Stomach (tissue), 4 donors: ENCODE data around the gene MRPL43.

ENCODE experiments used
- POLR2AphosphoS5 ChIP-seq, 3 donors: sonication (generic); formaldehyde crosslinking; IDR thresholded peaks; one replicate each; pipeline ENCODE4 v1.6.1; 2016; ENCODE audit warnings: antibody characterized with exemption in 3 of 3
- TF ChIP-seq, protein P1 (sequence below), 7 experiments: fragments of 450-650 bp in 4 of 7; fragments of 200-600 bp in 3 of 7; sonication (generic) in 3 of 7; IDR thresholded peaks; one replicate each; pipeline ENCODE4 v1.5.1; 2016 to 2019; ENCODE audit warnings: antibody characterized with exemption in 7 of 7, control low read depth in 2 of 7, mild to moderate bottlenecking in 1 of 7

DNA sequence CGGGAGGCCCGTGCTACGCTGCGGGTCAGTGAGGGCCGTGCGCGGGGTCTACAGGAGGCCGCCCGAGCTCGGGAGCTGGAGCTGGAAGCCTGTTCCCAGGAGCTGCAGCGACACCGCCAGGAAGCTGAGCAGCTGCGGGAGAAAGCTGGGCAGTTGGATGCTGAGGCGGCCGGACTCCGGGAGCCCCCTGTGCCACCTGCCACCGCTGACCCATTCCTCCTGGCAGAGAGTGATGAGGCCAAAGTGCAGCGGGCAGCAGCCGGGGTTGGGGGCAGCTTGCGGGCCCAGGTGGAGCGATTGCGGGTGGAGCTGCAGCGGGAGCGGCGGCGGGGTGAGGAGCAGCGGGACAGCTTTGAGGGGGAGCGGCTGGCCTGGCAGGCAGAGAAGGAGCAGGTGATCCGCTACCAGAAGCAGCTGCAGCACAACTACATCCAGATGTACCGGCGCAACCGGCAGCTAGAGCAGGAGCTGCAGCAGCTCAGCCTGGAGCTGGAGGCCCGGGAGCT lies 19.3 kb upstream of the MRPL43 start:
- TF ChIP-seq, protein P1, sequence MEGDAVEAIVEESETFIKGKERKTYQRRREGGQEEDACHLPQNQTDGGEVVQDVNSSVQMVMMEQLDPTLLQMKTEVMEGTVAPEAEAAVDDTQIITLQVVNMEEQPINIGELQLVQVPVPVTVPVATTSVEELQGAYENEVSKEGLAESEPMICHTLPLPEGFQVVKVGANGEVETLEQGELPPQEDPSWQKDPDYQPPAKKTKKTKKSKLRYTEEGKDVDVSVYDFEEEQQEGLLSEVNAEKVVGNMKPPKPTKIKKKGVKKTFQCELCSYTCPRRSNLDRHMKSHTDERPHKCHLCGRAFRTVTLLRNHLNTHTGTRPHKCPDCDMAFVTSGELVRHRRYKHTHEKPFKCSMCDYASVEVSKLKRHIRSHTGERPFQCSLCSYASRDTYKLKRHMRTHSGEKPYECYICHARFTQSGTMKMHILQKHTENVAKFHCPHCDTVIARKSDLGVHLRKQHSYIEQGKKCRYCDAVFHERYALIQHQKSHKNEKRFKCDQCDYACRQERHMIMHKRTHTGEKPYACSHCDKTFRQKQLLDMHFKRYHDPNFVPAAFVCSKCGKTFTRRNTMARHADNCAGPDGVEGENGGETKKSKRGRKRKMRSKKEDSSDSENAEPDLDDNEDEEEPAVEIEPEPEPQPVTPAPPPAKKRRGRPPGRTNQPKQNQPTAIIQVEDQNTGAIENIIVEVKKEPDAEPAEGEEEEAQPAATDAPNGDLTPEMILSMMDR (IDR thresholded peaks at IDR 0.05) = no peak
- no peak for TF ChIP-seq POLR2AphosphoS5 (IDR thresholded peaks at IDR 0.05)
